ENCODE data around the gene KCNQ5.

- no peak for TF ChIP-seq CTCF (conservative IDR thresholded peaks at IDR 0.05 in 1 of 2, IDR thresholded peaks at IDR 0.05 in 1 of 2; ENCODE audit: low read depth in 1 of 2, low read length in 2 of 2)
- no peak for TF ChIP-seq EZH2 (IDR thresholded peaks at IDR 0.05; ENCODE audit: low read length, missing control alignments)
Measured at GRCh38 chr6:72933233-72933632, 311.4 kb downstream of the KCNQ5 start.
